HG02798 (cell line): ENCODE results near the gene GDF11.

Experiments
- ATAC-seq: cut with Tn5 transposase; IDR thresholded peaks from one replicate; pipeline ENCODE4 v1.9.1; 2021; ENCODE audit warnings: mild to moderate bottlenecking; ENCODE audit not compliant: unreplicated experiment, poor library complexity

Gene GDF11

DNA sequence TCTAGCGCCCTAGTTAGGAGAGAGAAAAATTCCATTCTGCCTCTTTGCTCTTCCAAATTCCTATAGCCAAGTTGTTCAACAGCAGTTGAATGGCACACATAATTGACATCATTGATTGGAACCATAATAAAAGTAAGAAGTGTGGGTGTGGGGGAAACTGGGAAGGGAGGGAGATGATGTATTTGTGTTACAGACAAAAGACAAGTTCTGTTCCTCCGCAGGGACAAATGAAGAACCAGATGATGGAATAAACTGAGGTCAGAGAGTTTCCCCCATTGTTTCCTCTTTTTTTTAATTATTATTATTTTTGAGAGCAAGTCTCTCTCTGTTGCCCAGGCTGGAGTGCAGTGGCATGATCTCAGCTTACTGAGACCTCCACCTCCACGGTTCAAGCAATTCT, 34.9 kb downstream of the GDF11 start:
- ATAC-seq = no peak

DNA sequence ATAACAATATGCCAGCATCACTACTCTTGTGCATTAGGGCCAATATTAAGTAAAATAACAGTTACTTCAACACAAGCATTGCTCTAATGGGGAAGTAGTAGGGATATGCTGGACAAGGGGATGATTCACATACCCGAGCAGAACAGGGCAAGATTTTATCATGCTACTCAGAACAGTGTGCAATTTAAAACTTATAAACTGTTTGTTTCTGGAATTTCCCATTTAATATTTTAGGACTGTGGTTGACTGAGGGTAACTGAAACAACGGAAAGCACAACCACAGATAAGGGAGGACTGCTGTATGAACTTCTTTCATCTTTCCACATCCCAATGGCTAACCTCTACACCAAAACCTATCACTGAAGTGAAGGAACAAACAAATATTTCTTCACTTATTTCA, 37.8 kb downstream of the GDF11 start:
- no peak for ATAC-seq

DNA sequence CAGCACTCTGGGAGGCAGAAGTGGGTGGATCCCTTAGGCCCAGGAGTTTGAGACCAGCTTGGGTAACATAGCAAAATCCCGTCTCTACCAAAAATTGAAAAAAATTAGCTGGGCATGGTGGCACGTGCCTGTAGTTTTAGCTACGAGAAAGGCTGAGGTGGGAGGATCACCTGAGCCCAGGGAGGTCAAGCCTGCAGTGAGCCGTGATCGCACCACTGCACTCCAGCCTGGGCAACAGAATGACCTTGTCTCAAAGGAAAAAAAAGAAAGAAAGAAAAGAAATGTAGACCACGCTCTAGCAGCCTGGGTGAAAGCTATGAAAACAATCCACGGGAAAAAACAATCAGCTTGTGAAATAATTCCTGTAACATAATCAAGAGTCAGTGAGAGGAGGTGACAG, 45.6 kb downstream of the GDF11 start:
- no peak for ATAC-seq

DNA sequence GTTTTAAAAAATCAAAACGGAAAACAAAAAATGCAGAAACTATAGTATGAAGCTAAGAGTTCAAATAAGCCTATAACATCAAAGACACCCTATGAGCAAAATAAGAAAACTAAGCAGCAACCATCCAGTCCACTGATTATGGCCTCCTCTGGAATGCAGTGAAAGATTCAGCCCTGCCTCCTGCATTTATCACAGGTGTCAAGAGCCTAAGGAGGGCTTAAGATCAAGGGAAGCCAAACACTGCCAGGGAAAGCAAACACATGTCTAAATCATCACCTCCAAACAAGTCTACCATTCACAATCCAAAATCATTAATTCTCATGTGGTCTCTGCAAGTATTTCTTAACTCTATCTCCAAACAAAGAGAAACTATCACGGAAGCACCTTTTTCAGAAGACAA, 46.2 kb downstream of the GDF11 start:
- ATAC-seq = no peak

DNA sequence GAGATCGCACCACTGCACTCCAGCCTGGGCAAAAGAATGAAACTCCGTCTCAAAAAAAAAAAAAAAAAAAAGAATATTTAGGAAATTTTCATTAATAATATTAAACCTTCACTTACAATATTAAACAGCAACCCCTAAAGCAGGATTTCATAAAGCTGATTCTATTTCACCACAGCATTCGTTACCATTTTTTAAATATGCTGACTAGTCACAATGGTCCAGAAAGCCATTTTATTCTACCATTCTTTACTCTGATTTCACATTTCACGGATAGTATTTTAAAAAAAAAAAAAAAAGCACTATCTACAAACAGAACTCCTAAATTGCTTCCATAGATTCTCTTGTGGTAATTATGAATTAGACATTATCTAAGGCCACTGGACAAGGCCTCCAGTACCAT, 47.0 kb downstream of the GDF11 start:
- no peak for ATAC-seq

DNA sequence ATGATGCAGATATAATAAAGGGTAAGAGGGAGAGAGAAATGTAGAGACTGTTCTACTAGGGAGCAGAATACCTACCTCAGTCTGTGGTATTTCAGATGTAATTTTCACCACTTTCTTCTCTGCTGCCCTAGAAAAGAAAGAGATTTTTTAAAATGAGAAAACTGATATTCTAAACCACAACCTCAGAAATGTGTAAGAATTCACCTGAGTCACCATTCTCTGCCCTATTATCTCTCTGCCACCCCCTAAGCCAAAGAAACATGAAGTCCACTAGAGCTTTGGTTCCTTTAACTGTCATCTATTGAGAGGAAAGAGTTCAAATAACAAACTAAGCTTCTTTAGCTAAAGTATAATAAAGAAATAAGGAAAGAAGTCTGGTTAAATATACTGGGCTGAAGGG, 53.0 kb downstream of the GDF11 start:
- ATAC-seq = no peak

DNA sequence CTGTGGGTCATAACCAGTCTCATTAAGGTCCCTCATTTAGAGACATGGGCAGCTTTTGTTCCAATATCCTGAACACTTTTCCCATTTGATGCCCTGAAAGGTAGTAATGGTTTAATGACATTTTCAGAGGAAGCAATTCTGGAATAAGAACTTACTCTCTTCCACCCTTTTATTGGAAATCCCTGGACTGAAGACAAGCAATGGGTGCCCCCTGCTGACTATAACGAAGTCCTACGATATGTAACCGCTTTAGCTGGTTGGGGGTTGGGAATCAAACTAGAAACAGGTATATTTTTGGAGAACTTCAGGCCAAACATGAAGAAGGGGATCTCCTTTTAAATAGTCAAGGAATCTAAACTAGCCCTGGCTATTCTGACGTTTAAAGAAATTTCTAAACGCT, 54.1 kb downstream of the GDF11 start:
- ATAC-seq = no peak

DNA sequence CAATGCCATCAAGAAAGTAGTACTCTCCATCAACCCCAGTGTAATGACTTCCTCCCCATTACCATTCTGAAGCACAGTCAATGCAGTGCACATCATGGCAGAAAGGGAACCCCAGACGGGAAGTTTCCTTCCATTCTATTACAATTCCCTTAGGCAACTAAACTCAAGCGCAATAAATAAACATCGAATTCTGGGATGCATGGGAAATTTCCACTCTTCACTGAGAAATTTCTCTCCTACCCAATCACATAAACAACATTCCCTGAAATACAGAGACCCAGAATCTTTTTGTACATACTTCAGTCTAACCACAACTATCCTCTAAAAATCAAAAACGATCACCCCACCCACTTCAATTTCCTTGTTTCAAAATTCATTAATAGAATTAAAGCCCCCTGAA, 54.6 kb downstream of the GDF11 start:
- no peak for ATAC-seq
